Adrenal gland (tissue), 5 donors: Measurements from ENCODE around the gene EHMT1.

Experiments used
- CTCF ChIP-seq, 6 experiments: fragments of 450-650 bp in 4 of 6; fragments of 200-600 bp in 2 of 6; sonication (generic) in 1 of 6; IDR thresholded peaks; 1 replicate in 5 of 6; 2 replicates in 1 of 6; pipeline versions ENCODE4 v1.5.1 to v1.8.0; 2016 to 2021; ENCODE audit warnings: antibody characterized with exemption in 6 of 6, mild to moderate bottlenecking in 2 of 6, moderate library complexity in 1 of 6
- POLR2A ChIP-seq, 2 donors: fragments of 450-650 bp; IDR thresholded peaks; one replicate each; pipeline ENCODE4 v1.6.1; 2017; ENCODE audit warnings: antibody characterized with exemption in 2 of 2, mild to moderate bottlenecking in 2 of 2, moderate library complexity in 1 of 2
- donor health status: DM: no; HTN: no; CAD: no.

- TF ChIP-seq CTCF (IDR thresholded peaks at IDR 0.05) = no peak
- no peak for TF ChIP-seq POLR2A (IDR thresholded peaks at IDR 0.05)
Measured at GRCh38 chr9:137613738-137614523, 4.9 kb upstream of the EHMT1 start.
